GM18873 (cell line): ENCODE data around the gene DCAF12.

Experiments
- ATAC-seq: cut with Tn5 transposase; IDR thresholded peaks from one replicate; pipeline ENCODE4 v1.9.1; 2021; ENCODE audit warnings: mild to moderate bottlenecking, moderate library complexity, moderate number of reproducible peaks; ENCODE audit not compliant: unreplicated experiment, low FRiP score

The DCAF12 gene

DNA sequence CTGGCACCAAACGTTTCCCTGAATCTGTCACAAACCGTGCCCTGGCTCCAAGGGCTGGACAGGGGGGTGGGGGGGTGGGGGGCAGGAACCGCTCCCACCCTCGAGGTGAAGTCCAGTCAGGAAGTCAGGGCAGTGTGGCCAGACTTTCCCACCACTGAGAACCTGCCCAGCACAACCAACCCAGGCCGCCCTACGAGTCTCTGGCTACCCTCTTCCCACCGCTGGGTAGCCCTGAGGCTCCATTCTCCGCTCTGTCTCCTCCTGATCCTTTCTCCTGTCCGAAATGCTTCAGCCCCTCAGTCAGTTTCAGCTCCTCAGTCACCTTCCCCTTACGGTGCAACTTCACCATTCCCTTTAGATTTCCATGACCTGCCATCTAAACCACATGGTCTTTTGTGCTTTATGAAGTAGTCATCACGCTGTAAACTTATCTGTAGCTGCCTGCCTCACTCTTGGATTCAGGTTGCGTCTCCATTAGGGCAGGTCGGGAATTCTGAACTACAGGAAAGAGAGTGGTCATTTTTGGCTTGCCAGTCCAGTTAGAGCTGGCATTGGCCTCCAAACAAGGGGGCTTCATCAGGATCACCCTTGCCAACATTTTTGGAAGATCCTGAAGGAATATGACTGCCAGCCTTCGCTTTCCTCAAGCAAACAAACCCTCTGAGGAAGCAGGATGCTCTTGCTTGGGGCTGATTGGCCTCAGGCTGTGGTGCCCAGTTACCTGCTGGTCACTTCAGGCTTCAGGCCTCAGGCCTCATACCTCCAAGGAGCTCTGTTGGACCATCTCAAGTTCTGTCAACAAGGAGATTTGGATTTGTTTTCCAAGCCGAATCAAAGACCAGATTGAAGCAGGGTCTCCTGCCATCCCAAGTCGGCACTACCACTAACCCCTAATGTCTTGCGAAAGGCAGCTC is 794 bp upstream of the DCAF12 start:
- no peak for ATAC-seq

DNA sequence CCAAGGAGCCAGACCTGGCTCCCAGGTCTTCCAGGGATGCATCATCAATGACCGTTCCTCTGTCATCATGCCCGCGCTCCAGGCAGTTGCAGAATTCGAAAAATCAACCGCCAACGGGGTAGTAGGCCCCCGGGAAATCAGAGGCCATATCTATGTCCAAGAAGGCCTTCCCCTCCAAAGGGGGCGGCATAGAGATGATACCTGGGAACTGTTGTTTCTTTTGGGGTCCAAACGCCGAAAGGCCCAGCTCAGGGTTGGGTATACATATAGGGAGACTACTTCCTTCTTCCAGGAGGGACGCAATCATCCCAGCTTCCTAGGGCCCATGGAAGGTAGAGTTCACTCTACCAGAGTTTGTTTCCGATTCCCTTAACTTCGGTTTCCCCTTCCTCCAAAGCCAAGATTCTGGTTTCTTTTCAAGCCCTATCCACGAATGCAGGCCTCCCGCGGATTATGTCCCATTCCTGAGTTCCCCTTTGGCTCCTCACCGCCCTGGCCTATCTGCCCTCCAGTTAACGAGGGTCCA is 754 bp downstream of the DCAF12 start:
- no peak for ATAC-seq

DNA sequence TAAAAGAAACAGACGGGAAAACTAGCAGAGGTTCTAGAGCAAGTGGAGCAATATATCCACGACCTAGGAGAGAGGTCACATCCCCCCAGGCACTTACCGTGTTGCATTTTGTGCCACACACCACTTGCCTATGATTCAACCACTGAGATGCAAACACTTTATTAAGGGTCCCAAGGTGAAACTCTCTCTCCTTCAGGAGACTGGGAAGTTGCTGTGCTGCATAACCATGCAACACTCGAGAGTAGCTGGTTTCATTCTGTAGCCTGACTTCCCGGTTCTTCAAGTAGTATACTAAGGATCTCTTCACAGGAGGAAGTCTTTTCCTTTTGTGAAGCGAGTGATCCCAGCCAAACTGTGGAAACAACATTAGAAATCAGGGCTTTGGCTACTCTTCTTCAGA is 1.6 kb downstream of the DCAF12 start:
- ATAC-seq: no peak

DNA sequence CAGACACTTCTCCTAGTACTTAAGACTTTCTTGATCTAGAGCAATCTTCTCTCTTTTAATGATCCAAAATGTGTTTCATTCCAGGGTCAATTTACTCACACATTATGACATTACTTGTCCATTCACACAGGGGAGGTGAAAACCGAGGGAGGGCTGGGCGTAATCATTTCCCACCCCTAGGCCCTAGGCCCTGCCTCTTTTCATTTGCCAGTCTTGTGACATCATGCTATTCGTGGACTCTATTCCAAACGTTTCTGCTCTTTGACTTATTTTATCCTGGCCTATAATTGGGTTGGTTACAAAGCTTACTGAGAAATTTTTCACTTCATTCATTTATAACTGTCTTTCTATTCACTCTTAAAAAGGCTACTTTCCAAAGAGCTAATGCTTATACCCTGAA is 2.4 kb downstream of the DCAF12 start:
- ATAC-seq: no peak

DNA sequence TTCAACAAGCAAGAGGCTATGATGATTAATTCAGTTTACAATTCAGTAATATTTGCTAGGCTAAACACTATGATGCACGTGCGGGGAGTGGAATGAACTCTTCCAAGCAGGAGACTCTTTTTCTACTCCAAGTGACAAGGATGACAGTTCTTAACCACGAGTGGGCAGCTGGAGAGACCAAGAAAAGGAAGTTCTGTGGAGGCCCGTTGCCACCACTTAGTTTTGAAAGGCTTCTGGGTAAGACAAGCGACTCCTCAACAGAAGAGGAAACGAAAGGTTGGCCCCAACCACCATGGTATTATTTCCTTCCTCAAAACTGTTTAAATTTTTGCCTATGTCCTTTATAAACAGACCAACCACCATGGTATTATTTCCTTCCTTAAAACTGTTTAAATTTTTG is 2.8 kb downstream of the DCAF12 start:
- no peak for ATAC-seq

DNA sequence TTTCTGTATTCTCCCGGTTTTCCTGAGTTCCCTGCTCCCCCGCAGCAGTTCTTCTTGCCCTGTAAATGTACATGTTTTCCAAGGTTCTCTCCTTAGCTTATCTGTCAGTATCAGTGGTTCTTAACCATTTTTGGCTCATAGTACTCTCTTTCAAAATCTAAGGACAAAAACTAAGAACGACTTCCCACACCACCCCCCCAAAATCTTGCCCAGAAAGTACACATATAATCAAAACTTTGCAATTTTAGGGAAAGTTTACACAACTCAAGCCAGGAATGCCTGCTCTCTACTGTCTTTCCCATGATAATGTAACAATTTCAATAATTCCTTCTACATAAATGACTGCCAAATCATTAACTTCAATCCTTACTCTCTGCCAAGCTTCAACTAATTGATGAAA is 4.5 kb downstream of the DCAF12 start:
- no peak for ATAC-seq

DNA sequence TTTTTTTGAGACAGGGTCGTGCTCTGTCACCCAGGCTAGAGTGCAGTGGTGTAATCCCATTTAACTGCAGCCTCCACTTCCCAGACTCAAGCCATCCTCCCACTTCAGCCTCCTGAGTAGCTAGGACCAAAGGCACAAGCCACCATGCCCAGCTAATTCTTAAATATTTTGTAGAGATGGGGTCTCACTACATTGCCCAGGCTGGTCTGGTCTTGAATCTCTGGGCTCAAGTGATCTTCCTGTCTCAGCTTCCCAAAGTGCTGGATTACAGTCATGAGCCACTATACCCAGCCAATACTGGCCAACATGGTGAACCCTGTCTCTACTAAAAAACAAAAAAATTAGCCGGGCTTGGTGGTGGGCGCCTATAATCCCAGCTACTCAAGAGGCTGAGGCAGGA is 6.8 kb downstream of the DCAF12 start:
- ATAC-seq: no peak

DNA sequence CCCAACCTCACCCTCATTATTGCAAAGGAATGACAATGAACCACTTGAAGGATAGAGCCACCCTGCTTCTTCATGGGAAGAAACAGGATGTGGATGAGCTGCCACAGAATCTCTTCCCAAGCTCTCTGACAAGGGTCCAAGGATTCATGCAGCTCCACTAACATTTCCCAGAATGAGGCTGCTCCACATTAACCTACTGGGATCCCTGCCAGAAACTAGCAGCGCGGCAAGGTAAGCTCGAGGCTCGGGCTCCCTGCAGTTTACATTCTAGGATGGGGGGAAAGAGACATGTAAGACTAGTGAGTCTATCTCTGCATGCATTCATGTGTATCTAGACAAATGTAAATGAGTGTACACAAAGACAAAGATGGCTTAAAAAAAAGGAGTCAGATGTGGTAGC is 12.1 kb downstream of the DCAF12 start:
- no peak for ATAC-seq

DNA sequence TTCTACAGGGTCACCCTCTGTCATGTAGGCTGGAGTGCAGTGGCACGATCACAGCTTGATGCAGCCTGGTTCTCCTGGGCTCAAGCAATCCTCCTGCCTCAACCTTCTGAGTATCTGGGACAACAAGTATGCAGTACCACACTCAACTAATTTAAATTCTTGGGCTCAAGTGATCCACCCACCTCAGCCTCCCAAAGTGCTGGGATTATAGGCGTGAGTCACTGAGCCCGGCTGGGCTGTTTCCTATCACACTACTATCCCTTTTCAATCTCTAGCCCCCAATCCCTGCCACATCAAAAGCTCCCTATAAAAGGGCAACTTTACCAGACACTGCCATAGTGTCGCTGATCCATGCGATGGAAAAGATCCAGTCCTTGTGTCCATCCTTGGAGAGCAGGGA is 20.4 kb downstream of the DCAF12 start:
- ATAC-seq: no peak

DNA sequence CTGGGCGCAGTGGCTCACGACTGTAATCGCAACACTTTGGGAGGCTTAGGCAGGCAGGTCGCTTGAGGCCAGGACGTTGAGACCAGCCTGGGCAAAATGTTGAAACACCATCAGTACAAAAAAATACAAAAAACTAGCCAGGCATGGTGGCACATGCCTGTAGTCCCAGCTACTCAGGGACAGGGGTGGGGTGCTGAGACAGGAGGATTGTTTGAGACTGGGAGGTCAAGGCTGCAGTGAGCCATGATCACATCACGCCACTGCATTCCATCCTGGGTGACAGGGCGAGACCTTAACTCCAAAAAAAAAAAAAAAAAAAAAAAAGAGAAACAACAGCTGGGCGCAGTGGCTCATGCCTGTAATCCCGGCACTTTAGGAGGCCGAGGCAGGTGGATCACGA is 23.7 kb downstream of the DCAF12 start:
- ATAC-seq: no peak

DNA sequence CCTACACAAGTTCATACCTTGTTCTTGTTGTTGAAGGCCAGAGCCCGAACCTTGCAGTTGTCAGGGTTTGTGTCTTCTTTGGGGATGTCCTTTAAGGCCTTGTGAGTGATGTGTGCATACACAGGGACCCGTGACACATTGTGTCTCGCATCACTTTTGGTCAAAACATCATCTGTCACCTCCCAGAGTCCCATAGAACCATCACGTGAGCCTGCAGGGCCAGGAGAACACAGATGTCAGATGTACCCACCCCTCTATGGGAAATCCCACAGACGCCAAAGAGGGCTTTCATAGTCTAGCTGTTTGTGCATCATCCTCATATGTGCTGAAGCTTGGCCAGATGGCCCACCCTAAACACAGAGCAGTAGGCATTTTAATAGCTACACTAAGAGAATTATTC is 28.2 kb downstream of the DCAF12 start:
- no peak for ATAC-seq

DNA sequence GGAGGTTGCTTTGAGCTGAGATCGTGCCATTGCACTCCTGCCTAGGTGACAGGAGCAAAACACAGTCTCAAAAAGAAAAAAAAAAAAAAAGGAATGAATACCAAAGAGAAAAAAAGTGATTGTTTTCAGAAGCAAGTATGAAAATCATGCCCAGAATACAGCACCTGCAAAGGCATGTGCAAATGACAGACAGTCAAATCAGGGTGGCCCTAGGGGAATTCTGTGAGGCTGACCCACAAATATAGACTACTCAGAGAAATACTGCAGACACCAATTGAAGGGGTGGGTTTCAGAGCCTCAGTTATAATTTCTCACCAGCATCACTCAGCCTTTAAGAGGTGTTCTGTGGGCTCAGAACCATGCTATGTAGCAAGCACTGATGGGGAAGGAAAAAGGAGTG is 28.6 kb downstream of the DCAF12 start:
- no peak for ATAC-seq

DNA sequence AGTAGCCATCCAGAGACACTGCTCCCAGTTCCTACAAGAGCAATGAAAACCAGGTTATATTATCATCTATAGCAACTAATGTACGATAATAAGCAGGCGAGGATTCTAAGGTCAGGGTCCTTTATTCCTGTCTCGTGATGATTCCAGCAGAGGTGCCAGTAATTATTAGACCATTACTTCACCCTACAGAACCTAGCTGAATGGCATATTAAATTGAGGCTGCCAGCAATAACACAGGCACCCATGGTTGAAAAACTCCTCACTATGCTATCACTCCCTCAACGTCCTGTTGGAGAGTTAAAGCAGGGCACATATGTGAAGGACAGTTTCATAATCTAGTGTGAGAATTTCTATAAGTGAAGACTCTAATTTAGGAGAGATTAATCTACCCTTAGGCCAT is 29.7 kb downstream of the DCAF12 start:
- no peak for ATAC-seq

DNA sequence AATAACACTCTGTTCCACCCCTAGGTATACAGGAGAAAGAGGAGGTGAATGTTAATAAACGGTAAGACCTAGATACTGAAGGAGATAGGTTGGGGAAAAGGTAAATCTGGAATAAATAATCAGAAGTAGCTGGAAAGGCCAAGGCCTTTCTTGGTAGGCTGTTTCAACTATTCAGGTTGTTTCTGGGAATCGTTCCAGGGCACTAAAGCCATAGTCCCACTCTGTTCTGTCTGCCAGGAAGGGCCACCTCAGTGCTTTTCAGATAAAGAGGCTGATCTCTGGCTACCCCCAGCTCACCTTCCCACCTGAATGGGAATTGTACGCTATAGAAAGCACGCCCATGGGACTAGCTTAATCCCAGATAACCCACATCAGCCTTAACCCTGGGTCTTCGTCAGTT is 32.9 kb downstream of the DCAF12 start:
- ATAC-seq: no peak

DNA sequence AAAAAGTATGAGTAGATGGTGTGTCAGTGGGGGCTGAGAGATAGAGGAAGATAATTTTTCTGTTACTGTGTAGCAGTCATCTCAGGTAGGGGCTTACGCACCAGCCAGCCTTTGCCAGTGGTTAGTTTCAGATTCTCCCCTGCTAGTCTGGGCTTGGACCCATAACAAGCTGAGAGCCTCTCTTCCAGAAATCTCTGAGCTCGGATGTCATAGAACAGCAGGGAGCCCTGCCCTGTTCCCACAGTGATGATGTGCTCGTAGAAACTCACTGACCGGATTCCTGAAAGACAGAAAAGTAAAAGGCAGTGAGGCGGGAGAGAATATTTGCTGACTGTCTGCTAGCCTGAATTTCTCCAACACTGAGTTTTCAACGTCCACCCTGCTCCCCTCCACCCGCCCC is 37.2 kb downstream of the DCAF12 start:
- ATAC-seq: no peak

DNA sequence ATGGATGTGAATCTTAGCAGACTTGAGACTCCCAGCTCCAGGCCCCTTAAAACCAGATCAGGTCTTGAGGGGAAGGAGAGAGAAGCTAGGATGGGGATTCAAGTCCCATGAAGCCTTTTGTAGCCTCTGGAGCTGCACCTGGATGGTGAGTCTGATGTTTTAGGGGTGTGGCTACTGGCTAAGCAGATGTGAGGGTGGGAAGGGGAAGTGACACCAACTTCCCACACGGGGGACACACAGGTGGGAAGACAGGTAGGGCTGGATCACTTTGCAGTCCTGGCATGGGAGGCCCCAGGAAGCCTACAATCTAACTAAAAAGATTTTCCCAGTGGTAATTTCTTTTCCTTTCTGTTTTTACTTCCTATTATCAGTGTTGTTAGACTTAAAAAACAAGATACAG is 39.1 kb downstream of the DCAF12 start:
- no peak for ATAC-seq

DNA sequence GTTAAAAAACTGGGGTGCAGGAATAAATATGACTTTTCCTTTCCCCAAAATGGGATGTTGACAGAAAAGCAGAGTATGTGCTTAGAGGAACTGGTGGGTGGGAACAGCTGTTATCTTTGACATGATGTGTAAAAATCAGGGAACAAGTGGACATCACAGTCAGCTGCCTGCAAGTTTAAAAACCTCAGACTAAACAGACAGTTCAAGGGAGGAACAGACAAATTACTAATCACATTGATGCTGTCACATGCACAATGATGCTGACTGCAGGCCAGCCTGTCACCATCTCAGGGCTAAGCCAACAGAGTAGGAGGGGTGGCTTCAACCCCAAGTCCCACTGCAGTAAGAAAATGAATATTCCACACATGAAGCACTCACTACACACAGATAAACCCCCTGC is 39.6 kb downstream of the DCAF12 start:
- ATAC-seq: no peak

DNA sequence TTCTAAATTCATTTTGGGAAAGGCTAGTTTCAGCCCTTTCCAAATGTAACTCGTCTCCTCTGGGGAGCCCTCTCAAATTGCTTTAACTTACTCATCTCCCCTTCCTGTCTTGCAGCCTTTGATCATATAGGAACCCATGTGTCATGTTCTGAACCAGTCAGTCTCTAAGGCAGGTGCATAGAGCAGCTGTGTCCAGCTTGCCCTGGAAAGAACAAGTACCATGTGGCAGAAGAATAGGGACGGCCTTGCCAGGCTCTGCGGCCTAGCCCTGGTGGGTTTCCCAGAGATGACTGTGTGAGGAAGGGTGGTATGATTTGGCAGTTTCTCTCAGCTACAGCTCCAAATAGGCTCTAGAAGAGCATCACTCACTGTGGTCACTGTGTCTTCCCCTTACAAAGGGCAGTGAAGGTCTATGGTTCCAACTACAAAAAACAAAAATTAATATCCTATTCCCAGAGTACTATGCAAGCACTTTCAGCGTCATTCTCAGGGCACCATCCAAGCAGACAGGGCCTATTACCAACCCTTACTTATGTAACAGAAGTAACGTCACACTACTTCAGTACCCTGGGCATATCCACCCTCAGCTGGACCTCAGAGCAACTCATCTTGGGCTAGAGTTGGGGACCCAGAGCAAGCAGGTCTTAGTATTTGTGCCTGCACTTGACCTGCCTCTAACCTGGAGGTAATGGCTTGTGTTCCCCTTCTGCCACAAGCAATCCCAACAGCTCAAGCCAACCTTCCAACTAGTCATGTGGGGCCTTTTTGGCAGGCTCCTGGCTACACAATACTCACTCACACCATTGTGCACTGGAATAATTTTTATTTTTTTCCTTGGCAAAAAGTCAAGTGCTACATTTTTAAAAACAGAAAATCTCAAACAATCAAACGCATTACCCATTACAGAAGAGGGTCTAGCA is 40.7 kb downstream of the DCAF12 start:
- no peak for ATAC-seq

DNA sequence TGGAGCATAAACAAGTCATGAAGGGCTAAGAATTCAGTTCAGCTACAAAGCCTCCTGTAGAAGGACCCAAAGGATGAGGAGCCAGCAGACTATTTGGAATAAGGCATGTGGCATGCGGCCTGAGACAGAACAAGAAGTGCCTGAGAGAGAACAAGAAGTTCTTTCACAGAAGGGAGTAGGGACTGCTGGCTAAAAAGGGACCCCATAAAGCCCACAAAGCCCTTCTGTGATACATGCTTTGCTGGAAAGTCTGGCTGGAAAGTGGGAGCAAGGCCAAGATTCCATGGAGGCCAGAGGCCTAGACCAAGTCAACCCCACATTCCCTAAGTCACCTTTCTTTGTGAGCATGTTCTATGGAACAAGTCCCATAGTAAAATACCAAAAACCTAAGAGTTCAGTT is 41.9 kb downstream of the DCAF12 start:
- no peak for ATAC-seq

DNA sequence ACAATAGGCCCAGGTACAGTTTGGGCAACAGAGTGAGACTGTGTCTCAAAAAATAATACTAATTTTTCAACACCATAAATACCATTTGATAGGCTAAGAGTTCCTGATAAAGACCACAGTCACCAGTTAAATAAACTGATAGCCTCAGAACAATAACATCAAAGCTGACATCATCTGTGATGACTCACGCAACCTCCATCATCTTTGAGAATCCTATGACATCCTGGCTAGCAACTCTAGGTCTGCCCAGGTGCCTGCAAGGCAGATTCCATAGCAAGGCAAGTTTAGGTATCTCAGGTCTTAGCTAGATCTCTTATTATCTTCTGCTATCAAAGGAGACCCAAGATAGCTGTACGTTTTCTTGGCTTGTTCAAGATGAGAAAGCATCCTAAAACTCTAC is 47.3 kb downstream of the DCAF12 start:
- no peak for ATAC-seq

DNA sequence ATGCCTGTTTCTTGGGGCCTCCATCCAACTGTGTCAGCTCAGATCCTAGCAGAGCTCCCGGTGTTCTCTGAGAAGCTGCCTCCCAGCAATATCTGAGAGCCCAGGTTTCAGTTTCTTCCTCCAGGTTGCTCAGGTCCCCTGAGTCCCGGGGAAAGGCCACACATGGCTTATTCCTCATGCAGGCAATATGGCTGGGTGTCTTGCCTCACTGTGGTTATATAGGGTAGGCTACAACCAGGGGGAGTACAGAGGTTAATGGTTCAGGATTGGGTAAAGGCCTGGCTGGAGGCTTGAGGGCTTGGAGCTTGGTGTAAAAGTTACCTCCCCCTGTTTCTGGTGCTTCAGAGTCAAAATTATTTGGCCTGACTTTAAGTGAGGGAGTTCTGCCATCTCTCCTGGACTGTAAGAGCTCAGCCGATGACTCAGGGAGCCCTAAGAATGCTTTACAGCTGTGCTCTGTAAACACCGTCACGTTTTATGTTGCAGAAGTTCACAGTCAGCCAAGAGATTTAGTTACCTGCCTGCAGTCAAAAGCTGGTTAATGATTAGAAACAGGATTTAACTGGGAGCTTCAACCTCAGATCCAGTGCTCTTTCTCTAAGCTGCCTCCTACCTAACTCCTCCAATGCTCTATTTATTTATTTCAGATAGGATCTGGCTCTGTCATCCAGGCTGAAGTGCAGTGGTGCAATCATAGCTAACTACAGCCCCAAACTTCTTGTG is 53.5 kb downstream of the DCAF12 start:
- ATAC-seq: no peak
